ENCODE data around the gene TMEM198.

DNA sequence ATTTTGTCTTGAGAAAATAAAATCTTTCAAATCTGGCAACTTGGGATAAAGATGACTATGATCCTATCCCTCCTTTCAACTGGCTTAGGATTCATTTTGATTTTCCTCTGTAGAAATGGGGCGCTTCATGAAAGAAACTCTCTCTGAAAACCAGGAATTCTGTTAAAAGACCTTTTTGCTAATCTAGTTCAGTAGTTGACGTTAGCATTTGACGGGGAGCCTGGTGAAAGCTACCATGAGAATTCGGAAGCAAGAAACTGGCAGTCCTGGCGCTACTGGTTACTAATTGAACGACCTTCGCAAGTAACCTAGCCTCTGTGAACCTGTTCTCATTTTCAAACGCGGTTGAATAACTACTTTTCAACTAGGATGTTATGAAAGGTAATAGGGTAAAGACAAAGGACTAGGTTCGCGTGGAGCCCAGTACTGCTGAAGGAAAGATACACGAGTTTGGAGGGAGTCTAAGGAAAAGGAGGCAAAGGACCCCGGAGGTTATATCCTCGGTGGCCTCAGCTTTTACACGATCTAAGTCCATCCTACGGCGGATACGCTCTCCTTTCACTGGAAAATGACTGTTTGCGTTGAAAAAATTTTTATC lies 53.2 kb downstream of the TMEM198 start:
- TF ChIP-seq, protein P1, sequence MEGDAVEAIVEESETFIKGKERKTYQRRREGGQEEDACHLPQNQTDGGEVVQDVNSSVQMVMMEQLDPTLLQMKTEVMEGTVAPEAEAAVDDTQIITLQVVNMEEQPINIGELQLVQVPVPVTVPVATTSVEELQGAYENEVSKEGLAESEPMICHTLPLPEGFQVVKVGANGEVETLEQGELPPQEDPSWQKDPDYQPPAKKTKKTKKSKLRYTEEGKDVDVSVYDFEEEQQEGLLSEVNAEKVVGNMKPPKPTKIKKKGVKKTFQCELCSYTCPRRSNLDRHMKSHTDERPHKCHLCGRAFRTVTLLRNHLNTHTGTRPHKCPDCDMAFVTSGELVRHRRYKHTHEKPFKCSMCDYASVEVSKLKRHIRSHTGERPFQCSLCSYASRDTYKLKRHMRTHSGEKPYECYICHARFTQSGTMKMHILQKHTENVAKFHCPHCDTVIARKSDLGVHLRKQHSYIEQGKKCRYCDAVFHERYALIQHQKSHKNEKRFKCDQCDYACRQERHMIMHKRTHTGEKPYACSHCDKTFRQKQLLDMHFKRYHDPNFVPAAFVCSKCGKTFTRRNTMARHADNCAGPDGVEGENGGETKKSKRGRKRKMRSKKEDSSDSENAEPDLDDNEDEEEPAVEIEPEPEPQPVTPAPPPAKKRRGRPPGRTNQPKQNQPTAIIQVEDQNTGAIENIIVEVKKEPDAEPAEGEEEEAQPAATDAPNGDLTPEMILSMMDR (IDR thresholded peaks at IDR 0.05; ENCODE audit: poor library complexity) = no peak
- TF ChIP-seq EZH2 (IDR thresholded peaks at IDR 0.05; ENCODE audit: borderline replicate concordance) = no peak
